IPS-18c (cell line): ENCODE measurements around the gene CCNB1IP1.
"Not testable (repeated sequence)": the region's sequence is repeated elsewhere in the genome, so short reads cannot be mapped to it uniquely, and the experiment has no call there.

ENCODE experiments used
- H3K4me3 ChIP-seq: 2 replicates; pipeline ENCODE4 v1.7.0; 2013; ENCODE audit warnings: low read depth, mild to moderate bottlenecking, low read length, moderate library complexity; ENCODE audit not compliant: insufficient read depth
- H3K9me3 ChIP-seq: one replicate; pipeline ENCODE4 v1.6.1; 2013; ENCODE audit warnings: mild to moderate bottlenecking, low read length, moderate library complexity; ENCODE audit not compliant: control insufficient read depth, insufficient read depth

Gene CCNB1IP1

GRCh38 chr14:20294636-20295035 is 38.4 kb downstream of the CCNB1IP1 start:
- no peak overlapping the region for H3K4me3 ChIP-seq
- H3K9me3 ChIP-seq = no peaks in the 10 kb centered on the region

GRCh38 chr14:20281998-20282397 is 51.1 kb downstream of the CCNB1IP1 start:
- not testable (repeated sequence) for H3K4me3 ChIP-seq, H3K9me3 ChIP-seq

- H3K9me3 ChIP-seq, H3K4me3 ChIP-seq: not testable (repeated sequence)
Measured at GRCh38 chr14:20280265-20280664, 52.8 kb downstream of the CCNB1IP1 start.

- H3K4me3 ChIP-seq = no peak overlapping the region
- peaks cover 4% of the 10 kb centered on the region for H3K9me3 ChIP-seq
Measured at GRCh38 chr14:20278414-20278813, 54.7 kb downstream of the CCNB1IP1 start.

GRCh38 chr14:20277409-20277808 is 55.7 kb downstream of the CCNB1IP1 start:
- Histone ChIP-seq H3K9me3 (peaks cover 4% of the 10 kb centered on the region), H3K4me3 (no peak overlapping the region)

- H3K9me3 ChIP-seq = peaks cover 10% of the 10 kb centered on the region
- no peak overlapping the region; the same call in 1 of the 2 replicates for H3K4me3 ChIP-seq
Measured at GRCh38 chr14:20274062-20274461, 59.0 kb downstream of the CCNB1IP1 start.

- H3K4me3 ChIP-seq, H3K9me3 ChIP-seq: not testable (repeated sequence)
Measured at GRCh38 chr14:20264361-20264760, 68.7 kb downstream of the CCNB1IP1 start.

GRCh38 chr14:20262642-20263128 is 70.4 kb downstream of the CCNB1IP1 start:
- H3K9me3 ChIP-seq = no peaks in the 10 kb centered on the region
- H3K4me3 ChIP-seq = no peak overlapping the region
